Activated effector memory CD4-positive, alpha-beta T cell treated with anti-CD3 and anti-CD28 coated beads, Interleukin-2, amount 50 U/mL, for 16 hours (primary cell): ENCODE data around the gene GALNT9.
"Not testable (repeated sequence)": the region's sequence is repeated elsewhere in the genome, so short reads cannot be mapped to it uniquely, and the experiment has no call there.

Source experiments
- DNase-seq: peaks from one replicate; pipeline ENCODE4 v3.0.0-alpha.2; 2020

The GALNT9 gene

DNA sequence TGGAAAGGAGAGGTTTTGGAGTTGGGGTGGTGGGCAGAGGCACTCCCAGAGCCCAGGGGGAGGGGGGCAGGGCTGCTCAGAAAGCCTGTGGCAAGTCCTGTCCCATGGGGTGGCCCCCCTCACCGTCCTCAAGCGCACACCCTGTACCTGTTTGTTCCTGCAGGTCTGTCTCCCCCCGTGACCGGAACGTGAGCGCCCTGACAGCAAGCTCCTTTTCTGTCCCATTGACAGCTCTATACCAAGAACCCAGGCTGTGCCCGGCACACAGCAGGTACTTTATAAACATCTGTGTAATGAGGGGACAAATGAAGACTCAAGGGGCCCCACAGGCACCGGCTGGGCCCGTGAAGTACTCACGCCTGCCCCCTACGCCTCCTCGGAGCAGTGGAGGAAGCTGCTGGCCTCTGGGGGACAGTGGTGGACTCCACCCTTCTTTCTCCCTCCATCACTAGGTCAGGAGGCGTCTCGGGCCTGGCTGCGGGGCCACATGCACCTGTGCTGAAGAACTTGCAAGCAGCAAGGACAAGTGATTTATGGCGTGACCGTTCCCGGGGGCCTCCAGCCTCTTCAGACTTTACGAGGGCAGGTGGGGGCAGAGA is 65.8 kb downstream of the GALNT9 start:
- DNase-seq = no peak

DNA sequence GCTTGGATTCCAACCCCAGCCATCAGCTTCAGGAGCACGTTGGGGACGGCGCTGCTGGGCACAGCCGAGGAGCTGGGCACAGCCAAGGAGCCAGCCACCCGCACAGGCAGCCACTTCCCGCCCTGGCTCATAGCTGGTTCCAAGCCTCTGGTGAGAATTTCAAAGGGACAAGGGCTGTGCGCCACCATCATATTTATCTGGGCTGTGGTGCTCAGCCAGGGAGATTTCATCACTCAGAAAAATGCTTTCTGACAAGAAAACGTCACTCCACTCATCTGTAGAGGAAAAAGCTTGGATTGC is 66.4 kb downstream of the GALNT9 start:
- DNase-seq = no peak

DNA sequence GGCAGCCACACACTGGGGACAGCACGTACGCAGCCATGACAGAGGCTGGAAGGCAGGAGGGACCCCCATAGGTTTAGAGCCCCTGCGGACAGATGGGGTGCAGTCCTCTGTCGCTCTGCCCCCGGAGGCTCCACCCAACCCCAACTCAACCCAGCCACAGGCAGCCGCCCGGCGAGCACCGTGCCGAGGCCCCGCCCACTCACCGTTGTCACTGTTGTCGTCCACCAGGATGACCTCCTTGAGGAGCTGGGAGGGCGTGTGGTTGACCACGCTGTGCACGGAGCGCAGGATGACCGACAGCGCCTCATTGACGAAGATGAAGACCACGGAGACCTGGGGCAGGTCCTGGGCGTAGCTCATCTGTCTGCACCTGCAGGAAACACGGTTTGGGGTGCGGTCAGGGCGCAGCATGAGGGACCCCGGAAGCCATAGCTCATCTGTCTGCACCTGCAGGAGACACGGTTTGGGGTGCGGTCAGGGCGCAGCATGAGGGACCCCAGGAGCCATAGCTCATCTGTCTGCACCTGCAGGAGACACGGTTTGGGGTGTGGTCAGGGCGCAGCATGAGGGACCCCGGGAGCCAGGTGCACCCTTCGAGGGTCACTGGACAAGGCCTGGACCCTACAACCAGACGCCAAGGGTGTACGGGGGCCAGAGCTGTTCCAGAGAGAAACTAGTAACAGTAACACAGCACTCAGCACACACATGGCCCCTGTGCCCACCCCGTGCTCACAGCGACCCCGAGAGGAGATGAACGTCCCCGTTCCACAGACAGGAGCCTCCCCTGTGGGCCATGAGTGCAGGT is 66.9 kb downstream of the GALNT9 start:
- no peak for DNase-seq

DNA sequence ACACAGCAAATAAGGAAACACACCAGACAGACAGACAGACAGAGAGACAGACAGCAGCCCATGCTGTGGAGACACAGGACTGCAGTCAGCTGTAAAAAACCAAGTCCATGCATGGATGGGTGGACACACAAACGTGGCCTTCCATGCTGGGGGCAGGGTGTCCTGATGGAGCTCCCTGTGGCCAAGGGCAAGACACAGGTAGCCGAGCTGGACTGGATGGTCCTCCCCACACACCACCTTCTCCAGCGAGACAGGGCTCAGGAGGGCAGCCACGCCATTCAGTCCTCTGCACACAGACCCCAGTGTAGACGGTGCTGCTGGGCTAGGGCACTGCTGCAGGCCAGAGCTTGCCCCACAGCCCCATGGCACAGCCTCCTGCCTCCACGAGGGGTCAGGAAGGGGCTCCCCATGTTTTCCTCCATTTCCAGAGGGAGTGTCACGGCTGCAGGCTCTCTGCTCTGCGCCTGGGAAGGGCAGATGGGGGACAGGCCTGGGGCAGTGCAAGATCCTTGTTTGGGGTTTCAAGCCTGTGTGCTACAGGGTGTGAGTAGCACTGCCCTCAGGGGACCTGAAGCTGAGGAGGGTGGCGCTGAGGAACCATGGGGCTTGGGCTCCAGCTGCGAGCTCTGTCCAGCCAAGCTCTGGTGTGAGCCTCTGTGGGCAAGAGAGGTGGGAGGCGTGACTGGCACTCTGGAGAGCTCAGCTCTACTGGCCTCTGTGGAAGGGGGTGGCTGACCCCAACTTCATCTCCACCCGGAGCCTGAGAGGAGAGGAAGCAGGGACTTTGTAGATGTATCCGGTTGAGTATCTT is 67.9 kb downstream of the GALNT9 start:
- DNase-seq = no peak

DNA sequence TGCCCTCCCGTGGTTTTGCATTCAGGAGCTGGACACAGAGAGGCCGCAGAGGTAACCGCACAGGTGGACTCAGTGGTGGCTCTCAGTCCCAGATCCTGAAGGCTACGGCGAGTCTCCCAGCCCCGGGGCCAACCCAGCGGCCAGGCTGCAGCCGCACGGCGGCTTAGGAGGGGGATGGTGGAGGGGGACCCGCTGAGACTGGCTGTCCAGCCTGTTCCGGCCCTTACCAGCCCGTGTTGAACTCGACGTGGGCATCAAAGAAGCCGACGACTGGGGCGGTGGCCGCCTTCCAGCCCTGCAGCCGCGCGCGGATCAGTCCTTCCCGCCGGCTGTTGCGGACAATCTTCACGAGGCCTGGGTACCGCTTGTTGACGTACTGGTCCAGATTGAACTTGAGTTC is 68.7 kb downstream of the GALNT9 start:
- no peak for DNase-seq

DNA sequence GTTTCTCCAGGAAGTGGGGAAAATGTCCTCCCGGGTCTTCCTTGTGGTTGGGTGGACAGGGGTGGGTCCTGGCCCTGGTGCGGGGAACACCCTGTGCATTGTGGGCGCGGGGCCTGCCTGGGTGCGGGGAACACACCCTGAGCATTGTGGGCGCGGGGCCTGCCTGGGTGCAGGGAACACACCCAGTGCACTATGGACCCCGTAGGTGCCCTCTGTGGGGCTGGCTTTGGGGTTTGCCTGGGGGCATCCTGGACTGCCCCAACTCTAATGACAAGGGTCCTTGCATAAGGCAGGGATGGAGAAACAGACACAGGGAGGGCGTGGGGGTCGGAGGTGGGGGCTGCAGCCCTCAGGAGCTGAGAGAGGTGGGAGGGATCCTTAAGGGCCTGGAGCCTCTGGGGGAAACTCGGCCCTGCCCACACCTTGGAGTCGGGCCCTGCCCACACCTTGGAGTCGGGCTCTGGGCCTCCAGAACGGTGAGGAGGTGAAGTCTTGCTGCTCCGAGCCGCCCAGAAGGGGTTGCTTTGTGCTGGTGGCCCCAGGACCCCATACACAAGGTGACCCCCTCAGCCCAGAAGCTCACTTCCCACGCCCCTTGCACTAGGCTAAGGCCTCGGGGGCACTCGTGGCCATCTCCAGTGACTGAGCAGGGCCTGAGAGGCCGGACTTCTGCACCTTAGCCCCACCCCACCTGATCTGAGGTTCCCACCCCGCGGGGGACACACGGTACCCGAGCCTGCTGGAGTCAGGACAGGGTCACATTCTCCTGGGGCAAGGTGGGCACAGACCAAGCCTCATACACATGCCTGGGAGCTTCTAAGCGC is 69.3 kb downstream of the GALNT9 start:
- no peak for DNase-seq

DNA sequence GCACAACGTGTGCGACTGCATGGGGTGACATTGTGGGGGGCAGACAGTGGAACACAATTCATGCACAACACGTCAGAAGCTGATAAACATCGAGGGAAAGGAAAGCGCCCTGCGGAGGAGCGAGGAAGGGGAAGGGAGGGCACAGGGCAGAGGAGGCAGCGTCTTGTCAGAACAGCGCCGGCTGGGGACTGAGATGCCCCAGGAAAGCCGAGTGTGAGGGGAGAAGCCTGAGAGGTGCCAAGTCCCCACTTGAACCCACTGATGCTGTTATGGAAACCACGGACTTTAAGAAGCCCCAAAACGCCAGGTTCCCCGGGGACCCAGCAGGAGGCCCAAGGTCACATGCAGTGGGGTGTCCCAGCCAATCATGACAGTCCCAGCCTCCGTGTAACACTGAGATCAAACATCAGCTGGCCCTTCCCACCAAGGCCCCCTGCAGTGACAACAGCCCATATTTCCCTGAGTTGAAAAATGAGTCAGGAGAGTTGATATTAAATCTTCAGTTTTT is 70.0 kb downstream of the GALNT9 start:
- DNase-seq = no peak

DNA sequence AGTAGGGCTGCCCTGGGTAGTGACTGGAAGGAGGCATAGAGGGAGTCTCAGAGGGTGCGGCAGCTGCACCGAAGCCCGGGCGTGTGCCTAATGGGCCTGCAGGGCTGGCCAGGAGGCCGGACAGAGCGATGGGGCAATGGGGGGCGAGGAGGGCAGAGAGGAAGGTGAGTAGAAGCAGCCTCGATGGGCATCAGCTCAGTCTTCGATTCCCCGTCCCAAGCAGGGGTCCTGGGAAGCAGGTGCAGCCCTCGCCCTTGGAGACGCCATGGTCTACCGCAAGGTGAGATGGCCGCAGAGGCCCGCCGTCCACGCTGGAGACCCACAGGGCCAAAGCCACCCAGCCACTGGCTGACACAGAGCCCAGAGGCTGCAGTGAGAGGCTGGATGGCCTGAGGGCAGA is 70.8 kb downstream of the GALNT9 start:
- no peak for DNase-seq

DNA sequence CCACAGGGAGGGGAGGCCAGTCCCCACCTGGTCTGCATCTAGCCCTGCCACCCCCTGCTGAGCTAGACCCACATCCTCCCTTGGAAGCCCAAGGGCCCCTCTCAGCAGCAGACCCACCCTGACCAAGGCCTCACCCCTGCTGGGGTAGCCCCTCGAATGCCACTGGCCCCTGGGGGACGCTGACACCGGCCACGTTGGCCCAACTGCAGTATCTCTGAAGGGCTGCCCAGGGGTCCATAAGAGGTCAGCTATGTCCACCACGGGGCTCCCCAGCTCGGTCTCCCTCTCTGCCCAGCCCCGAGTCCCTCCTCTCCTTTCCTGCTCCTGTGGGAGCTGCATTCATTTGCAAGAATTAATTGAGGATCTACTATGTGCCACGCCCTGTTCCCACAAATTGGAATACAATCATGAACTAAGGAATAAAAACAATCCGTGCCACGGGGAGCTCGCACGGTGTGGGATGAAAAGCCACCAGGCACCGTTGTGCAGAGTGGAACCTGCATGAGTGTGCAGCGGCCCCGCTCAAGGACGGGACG is 71.4 kb downstream of the GALNT9 start:
- no peak for DNase-seq

DNA sequence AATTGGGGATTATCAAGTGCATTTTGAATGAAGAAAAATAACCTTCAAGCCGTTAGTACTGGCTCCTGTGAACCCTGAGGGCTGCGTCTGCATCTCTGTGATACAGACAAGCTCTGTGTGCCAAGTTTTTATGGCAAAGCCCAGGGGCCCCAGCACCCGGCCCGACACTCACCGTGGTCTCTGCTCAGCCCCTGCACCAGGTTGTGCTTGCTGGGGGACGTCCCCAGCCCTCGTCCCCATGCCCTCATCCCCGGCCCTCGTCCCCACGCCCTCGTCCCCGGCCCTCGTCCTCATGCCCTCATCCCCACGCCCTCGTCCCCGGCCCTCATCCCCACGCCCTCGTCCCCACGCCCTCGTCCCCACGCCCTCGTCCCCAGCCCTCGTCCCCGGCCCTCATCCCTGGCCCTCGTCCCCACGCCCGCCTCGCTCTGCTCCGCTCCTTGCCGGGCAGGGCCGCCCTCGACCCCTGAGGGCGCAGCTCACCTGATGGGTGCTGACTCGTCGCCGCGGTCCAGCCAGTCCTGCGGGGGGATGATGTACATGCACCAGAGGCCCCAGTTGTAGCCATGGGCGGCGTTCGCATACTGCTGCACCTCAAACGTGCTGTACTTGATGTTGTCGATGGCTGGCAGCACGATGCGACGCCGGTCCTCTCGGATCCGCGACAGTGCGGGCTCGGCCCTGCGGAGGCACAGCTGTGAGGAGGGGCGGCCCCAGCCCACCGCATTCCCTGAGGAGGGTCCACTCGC is 72.0 kb downstream of the GALNT9 start:
- DNase-seq = no peak

DNA sequence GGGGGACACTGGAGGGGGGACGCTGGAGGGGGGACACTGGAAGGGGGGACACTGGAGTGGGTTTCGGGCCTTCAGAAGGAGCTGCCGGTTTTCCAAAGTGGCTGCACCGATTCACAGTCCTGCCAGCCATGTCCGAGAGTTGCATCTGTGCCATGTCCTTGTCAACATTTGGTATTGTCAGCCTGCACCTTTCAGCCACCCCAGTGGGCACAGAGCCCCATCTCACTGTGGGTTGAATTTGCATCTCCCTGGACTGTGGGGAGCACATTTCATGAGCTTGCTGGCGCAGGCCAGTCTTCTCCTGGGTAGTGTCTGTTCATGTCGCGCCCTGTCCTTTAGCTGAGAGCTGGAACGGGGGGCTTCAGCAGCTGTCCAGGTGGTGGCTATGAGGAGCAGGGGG is 72.7 kb downstream of the GALNT9 start:
- no peak for DNase-seq

DNA sequence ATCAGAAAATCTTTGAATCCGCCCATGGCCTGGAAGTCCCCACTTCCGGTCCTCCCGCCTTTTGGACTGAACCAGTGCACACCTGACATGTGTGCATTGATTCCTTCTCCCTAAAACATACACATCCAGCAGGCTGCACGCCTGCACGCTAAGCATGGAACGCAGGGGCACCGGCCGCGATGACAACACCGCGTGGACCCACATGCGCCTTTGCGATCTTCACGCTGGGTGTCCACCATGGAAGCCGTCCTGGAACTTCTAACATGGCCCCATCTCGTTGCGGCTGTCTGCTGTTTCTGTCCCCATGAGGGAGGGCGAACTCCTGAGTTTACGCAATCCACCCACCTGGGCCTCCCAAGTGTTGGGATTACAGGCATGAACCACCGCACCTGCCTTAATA is 73.7 kb downstream of the GALNT9 start:
- DNase-seq = no peak

DNA sequence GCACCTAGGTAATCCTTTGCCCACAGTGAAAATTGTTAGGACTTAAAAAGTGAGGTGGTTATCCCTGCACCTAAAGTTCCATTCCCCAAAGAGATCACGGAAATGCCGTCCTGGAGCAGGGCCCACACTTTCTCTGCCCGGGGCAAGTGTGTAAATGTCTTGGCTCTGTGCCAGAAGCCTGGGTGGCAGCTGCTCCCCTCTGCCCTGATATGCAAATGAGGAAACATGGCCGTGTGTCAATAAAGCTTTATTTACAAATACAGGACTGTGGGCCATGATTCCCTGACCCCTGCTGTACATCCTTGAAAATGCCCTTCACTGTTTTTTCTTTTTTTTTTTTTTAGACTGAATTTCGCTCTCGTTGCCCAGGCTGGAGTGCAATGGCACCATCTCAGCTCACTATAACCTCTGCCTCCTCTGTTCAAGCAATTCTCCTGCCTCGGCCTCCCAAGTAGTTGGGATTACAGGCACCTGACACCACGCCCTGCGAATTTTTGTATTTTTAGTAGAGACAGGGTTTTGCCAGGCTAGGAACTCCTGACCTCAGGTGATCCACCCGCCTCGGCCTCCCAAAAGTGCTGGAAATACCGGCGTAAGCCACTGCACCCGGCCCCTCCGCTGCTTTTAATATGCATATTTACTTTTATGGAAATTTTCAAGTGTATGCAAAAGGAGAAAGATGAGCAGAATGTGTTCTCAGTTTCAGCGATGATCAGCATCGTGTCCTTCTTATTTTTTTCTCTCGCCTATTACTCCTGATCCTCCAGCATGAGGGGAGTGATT is 75.5 kb downstream of the GALNT9 start:
- DNase-seq = no peak

DNA sequence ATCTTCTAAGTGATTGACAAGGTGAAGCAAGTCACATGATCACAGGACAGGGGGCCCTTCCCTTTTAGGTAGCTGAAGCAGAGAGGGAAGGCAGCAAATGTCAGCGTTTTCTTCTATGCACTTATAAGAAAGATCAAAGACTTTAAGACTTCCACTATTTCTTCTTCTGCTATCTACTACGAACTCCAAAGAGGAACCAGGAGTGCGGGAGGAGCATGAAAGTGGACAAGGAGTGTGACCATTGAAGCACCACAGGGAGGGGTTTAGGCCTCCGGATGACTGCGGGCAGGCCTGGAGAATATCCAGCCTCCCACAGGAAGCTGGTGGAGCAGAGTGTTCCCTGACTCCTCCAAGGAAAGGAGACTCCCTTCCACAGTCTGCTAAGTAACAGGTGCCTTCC is 76.4 kb downstream of the GALNT9 start:
- not testable (repeated sequence) for DNase-seq

DNA sequence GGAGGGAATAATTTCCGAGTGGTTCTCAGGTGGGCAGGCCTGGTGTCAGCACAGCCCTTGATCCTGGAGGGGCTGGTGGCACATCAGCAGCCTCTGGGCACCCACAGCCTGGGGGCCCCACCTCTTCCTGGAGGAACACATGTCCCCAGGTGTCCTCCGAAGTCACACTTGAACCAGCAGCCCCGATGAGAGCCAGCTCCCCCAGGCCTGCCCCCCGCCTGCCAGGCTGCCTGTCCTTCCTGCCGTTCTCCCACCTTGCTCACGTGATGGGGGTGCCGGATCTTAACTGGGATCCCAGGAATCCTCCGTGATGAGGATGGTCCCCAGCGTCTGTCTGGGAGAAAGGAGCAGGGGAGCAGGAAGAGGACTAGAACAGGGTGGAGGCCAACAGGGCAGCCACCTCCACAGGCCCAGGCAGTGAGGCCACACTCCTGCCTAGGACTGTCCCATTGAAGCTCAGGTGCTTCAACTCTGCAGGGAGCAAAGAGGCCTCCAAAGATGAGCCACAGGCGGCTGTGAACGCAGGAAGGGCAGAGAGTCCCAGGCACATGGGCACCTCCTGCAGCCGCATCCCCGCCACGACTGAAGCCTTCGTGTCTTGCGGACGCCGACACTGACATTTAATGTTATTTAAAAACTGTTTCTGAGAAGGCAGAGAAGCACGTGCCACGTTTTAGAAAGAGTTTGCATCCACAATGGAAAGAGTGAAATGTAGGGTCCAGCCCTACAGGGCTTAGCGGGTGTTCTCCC is 77.5 kb downstream of the GALNT9 start:
- no peak for DNase-seq

DNA sequence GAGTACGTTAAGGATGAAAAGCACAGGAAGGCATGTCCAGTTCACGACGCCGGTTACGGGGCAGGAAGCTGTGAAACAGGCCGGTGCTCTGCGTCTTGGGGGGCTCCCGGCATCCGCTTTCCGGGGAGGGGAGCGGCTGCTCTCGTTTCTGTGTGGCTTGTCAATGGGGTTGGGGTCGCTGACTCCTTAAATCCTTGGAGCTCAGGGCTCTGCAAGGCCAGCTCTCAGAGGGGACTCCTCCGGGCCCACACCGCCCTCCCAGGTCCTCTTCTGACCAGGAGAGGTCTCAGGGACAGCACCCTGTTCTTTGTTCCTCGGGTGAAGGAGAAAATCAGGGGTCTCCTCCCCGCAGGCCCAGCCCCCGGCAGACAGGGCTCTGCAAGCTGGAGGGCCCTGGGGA is 78.1 kb downstream of the GALNT9 start:
- no peak for DNase-seq

DNA sequence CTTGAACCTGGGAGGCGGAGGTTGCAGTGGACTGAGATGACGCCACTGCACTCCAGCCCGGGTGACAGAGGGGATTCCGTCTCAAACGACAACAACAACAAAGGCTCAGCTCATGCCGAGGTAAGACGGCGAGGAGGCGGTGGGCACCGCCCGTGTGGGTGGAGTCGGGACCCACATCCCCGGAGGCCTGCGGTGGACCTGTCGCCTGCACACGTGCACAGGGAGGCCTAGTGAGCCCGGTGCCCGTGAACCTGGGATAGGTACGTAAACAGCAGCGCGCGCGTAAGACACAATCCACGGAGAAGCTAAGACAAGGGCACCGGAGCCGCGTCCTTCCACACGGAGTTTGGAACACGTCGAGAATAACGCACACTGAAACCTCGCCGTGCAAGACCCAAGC is 78.7 kb downstream of the GALNT9 start:
- no peak for DNase-seq

DNA sequence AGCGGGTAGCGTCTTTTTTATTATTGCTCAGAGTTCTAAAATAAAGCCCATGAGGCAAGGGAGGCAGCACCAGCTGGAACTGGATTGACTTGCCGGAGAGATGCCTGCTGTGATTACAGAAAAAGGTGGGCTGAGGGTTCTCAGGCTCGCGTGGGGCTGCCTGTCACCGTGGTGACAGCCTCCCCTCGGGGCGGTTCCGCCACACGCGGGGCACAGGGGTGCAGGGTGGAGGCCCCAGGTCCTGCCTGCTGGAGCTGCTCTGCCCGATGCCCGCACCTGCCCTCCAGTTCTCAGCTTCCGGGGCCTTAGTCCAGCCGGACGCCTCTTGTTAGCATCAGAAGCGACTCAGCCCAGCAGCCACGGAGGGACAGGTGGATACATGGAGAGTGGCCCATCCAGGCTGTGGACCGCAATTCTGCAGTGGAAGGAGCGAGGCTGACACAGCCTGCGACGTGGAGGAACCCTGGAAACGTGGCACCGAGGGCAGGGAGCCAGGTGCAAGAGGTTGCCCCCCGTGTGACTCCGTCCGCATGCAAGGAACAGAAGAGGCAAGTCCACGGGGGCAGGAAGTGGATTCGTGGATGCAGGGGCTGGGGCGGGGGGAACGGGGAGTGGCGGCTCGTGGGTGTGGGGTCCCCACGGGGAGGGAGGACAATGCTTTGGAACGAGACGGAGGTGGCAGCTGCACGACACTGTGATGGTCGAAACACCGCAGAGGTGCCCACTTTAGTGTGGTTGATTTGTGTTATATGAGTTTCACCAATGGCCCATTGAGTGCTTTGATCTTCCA is 79.5 kb downstream of the GALNT9 start:
- DNase-seq = no peak

DNA sequence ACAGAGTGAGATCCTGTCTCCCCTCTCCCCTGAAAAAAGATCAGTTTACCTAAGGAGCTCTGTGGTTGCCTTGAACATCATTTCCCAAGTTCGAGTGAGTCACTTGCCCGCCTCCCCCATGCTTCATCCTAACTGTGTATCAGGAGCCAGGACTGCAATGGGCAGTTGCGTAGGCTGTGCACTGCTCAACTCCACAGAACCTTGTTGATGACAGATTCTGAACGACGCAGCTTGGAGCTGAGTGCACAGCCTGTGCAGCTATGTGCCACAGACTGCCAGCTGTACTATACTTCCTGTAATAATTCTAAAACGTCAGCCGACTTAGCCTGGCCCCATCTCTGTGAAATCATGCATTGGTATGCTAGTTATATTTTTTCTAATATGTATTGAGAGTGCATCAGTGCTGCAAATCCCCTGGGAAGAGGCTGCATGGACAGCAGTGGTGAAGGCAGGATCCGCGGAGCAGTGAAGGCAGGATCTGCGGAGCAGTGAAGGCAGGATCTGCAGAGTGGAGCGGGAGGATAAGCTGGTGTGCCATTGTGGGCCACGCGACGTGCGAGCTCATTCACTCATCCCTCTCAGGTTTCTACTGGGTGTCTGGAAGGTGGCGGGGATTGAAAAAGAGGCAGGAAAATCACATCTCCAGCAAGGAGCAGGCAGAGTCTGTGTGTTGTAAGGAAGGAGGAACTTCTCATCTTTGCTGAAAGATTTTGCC is 80.8 kb downstream of the GALNT9 start:
- no peak for DNase-seq
